HG02759 (cell line): ENCODE measurements around the gene FAM83C.
A peak's percentile ranks its signal among the peaks of the same experiment; 100 is the strongest.
"Not testable (repeated sequence)": the region's sequence is repeated elsewhere in the genome, so short reads cannot be mapped to it uniquely, and the experiment has no call there.

Source experiments
- ATAC-seq: cut with Tn5 transposase; IDR thresholded peaks from one replicate; pipeline ENCODE4 v1.9.1; 2021; ENCODE audit warnings: mild to moderate bottlenecking, moderate library complexity; ENCODE audit not compliant: unreplicated experiment

The FAM83C gene

GRCh38 chr20:35319192-35319870 is 27.1 kb upstream of the FAM83C start:
- ATAC-seq = no peak

GRCh38 chr20:35318502-35319157 is 26.4 kb upstream of the FAM83C start:
- no peak for ATAC-seq

DNA sequence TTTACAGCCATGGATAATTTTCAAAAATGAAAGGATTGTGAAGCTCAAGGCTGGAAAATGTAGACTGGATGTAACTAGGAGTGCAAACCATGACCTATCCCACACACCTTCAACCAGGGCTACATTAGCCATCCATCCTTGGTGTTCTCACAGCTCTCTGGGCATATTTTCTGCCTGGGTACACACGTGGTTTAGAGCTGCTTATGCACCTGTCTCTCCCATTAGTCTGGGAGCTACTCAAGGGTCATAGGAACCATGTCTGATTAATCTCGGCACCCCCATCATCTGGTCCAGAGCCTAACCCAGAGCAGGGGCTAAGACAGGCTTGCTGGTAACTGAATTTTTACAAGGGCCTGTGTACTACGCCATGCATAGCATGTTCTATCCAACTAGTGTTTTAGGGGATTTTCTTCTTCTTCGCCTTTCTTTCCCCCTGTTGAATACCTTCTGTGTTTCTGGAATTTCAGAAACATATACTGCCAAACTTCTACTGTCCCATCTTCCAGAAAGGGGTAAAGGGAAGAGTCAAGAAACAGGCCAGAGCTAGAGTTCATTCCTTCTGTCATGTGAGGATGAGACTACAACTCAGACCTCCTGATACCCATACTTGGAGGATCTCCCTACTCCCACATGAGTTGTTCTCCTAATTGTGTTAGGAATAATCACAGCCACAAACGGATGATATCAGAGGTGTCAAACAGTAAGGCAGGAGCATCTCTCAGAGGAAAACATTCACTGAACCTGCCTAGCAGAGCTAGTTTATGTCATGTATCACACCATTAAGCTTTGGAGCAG is 25.4 kb upstream of the FAM83C start:
- ATAC-seq = no peak

GRCh38 chr20:35316086-35316485 is 23.9 kb upstream of the FAM83C start:
- ATAC-seq = no peak

GRCh38 chr20:35315632-35316020 is 23.4 kb upstream of the FAM83C start:
- ATAC-seq = not testable (repeated sequence)

DNA sequence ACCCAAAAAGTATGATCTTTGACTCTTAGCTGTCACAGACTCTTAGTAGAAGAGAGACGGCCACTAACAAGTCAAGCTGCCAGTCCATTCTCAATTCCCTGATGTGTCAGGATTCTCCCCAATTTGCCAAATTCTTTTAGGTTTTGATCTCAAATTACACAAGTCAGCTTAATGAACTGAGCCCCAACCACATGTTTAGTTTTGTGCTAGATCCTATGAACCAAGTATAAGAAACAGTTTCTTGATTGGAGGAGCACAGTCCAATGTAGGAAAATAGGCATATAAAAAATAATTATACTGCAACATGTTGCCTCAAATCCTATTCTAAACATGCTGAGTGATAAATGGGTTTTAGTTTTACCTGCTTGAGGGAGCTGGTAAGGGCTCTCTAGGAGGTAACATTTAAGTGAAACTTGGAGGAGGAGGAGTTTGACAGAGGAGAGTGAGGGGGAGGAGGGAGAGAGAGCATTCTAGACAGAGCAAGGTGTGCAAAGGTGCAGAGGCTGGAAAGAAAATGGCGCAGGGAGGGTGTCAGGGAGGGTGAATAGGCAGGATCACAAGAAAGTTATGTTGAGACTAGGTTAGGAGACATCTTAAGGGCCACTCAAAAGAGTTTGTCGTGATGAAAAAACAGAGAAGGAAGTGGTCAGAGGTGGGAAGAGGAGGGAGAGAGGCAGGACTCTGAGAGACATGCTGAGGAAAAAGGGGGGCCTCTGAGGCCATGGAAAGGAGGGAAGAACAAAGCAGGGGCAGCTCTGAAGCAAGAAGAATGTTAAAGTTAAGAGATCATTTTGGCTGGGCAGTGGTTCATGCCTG is 22.8 kb upstream of the FAM83C start:
- no peak for ATAC-seq

- no peak for ATAC-seq
Observed at GRCh38 chr20:35312318-35312717, 20.1 kb upstream of the FAM83C start.

GRCh38 chr20:35311822-35312221 is 19.6 kb upstream of the FAM83C start:
- ATAC-seq = no peak

- no peak for ATAC-seq
Observed at GRCh38 chr20:35311409-35311808, 19.2 kb upstream of the FAM83C start.

GRCh38 chr20:35307666-35308653 is 15.7 kb upstream of the FAM83C start:
- no peak for ATAC-seq

GRCh38 chr20:35306931-35307517 is 14.8 kb upstream of the FAM83C start:
- no peak for ATAC-seq

DNA sequence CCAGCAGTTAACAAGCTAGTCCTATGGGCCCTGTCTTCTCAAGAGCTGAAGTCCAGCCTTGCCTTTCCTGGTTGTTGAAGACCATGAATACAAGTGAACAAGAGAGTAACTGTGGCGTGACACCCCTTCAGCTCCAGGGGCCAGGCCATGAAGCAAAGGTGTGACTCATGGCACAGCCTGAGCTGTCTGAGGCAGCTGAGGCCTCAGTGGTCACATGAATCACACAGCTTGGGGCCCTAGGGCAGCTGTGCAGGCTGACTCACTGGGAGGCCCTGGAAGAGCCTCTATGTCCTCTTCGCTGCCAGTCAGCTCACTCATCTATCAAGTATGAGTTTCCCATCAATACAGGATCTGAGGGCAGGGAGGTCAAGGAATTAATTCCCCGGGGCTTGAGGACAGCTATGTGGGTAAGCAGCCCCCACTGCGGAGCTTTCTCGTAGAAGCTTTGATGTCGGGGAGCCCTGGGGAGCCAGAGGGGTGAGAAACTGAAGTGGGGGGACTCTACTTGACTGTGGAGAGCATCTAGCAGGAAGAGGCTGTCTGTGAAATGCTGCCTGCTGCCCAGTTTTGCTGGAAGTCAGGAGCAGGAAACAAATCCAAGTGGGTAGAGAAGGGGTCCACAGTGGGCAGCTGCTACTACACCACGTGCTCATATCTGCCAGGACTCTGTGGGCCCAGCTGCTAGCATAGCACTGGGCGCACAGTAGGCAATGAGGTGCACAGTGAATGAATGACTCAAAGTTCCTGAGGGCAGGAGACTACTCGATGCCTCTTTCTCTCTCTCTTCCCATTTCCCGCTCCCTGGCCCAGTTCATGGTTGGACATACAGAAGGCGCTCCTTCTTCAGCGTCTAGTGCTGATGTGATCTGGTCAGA is 13.7 kb upstream of the FAM83C start:
- ATAC-seq = no peak

GRCh38 chr20:35304956-35305355 is 12.7 kb upstream of the FAM83C start:
- ATAC-seq = no peak

DNA sequence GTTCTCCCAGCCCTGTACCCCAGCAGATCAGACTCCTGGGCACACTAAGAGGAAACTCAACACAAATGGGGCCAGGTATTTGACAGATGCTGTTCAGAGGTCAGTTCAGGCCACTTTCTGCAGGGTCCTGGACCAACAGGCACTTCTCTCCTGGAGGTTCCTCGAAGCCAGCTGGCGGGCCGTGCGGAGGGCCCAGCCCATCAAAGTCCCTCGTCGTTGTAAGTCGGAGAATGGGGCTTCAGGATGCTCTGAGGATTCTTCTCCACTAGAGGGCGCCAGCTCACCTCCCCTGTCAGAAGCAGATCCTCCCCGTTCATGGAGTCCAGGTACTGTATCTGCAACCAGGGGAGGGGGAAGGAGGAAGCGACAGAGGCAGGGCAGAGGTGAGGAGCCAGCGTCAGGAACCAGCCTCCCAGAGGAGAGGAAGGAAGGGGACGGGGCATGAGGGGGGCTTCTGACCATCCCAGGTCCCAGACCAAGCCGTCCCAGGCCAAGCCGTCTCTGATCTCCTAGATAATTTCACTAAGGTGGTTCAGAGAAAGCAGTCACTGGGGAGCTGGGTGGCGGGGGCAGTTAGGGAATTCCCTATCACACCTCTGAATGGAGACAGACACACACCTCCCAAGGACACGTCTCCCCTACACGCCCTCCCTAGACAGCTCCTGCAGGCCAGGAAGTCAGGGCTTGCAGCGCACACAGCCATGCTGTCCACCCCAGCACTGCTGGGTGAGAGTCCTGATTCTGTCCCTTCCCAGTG is 11.7 kb upstream of the FAM83C start:
- peak; percentile 64 for ATAC-seq

DNA sequence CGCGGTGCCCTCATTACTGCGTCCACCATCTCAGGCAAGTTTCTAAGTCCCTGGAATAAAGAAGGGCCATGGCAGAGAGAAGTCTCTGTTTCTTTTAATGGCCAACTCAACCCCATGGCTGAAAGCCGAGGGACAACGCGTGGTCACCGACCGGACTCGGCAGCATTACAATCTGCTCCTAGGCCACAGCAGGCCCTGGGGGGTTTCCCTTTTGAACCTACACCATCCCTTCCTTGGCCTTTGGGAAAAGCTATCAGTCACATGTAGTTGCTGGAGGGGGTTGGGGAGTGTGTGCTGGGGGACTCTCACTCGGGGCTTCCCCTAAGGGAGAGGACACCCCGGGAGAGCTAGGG is 11.1 kb upstream of the FAM83C start:
- no peak for ATAC-seq

GRCh38 chr20:35302421-35303335 is 10.5 kb upstream of the FAM83C start:
- ATAC-seq = no peak

- ATAC-seq = no peak
Observed at GRCh38 chr20:35301426-35301825, 9.2 kb upstream of the FAM83C start.
